T-helper 1 cell (primary cell): ENCODE data around the gene PBX1.

Experiments
- DNase-seq, 5 donors: peaks; one replicate each; pipeline ENCODE4 v3.0.0-alpha.2; 2012 to 2020

The PBX1 gene

DNA sequence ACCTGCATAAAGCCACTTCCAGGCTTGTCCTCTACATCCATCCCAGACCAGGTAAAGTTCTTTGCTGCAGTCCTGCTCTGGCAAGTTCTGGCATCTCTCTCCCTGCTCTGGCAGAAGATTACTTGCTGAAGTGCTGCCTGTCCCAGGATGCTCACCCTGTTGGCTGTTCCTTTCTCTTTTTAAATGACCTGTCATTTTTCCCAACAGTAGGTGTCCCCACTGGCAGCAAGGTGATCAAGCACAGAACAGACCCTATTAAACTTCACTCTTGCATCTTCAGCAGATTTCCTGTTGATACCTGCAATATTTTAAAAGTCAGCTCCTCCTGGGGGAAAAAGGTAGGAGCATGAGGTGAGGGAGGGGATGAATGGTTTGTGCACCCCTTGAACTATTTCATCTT is 332.6 kb downstream of the PBX1 start:
- no peak for DNase-seq

DNA sequence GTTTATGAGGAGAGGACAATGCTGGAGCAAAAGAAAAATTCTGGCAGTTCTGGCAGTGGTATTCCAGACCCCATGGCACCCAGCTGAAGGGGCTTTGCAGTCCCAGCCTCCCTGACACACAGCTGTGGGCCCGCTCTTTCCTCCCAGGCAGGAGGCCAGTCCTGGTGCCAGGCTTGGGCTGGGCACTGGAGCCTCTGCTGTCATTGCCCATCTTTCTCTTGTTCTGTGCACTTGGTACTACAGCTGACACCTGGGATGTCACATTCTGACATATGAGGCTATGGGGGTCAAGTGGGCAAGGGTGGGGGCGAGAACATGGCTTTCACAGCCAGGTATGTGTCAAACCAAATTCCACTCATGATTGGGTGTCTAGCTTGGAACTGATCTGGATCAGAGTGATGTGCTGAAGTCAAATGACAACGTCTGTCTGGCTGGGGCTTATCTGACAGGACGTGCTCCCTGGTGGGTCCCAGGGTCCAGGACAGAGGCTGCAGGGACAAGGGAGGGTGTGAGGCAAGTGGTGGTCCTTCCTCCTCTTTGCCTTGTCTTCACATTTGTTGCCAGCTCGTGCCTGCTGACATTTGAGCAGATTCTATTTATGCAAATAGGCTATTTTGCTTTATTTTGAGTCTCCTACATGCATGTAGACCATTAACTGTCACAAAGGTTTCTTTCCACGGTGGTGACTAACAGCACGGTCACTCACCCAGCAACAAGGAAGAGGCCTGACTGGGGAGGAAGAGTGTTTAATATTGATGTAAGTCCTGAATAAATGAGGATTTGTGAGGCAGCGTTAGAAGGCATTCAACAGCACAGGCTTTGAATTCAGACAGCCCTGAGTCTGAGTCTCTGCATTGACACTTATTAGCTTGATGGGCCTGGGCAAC is 336.3 kb downstream of the PBX1 start:
- no peak for DNase-seq

DNA sequence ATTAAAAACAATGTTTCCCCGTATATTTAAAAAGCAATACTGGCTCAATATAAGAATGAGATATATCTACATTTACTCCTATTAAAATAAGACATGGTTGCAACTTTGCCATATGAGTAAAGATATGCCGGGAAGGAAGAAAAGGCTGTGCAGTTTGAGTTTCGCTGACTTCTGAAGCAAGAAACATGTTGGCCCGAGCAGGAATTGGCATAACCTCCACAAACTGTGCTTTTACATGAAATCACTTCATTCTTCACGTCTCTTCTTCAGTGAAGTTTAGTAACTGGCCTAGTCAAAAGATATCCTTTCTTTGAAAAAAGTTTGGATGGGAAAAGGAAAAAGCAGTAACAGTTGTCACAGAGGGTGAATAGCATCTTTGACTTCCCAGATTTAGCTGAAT is 342.0 kb downstream of the PBX1 start:
- no peak for DNase-seq
